ENCODE data around the gene THTPA. TPM values are rescaled to one million over a fixed set of nuclear protein-coding genes. Genes with fewer than 3 reads are reported as not detected.

Gene THTPA
- total and polyA plus RNA-seq, 2 of the 13 experiments (the other 11 are each of a cell fraction or from before 2014, with no cell fraction given) = 7.4 to 8.7 TPM

- TF ChIP-seq IKZF5 (CRISPR knock-in tag; IDR thresholded peaks at IDR 0.05) (no peak), ZNF230 (CRISPR knock-in tag; IDR thresholded peaks at IDR 0.05) (0 out of 2 replicates have a peak, but pooled peaks have one; percentile 34), SRSF1 (optimal IDR thresholded peaks at IDR 0.05; ENCODE audit: low read depth, low read length) (no peak), ZNF3 (CRISPR knock-in tag; IDR thresholded peaks at IDR 0.05) (no peak), RBAK (CRISPR knock-in tag; IDR thresholded peaks at IDR 0.05) (no peak)
- TF ChIP-seq, protein P1, sequence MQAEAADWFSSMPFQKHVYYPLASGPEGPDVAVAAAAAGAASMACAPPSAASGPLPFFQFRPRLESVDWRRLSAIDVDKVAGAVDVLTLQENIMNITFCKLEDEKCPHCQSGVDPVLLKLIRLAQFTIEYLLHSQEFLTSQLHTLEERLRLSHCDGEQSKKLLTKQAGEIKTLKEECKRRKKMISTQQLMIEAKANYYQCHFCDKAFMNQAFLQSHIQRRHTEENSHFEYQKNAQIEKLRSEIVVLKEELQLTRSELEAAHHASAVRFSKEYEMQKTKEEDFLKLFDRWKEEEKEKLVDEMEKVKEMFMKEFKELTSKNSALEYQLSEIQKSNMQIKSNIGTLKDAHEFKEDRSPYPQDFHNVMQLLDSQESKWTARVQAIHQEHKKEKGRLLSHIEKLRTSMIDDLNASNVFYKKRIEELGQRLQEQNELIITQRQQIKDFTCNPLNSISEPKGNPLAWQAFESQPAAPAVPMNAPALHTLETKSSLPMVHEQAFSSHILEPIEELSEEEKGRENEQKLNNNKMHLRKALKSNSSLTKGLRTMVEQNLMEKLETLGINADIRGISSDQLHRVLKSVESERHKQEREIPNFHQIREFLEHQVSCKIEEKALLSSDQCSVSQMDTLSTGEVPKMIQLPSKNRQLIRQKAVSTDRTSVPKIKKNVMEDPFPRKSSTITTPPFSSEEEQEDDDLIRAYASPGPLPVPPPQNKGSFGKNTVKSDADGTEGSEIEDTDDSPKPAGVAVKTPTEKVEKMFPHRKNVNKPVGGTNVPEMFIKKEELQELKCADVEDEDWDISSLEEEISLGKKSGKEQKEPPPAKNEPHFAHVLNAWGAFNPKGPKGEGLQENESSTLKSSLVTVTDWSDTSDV (CRISPR knock-in tag; IDR thresholded peaks at IDR 0.05) = 0 out of 2 replicates have a peak, but pooled peaks have one; percentile 79
- TF ChIP-seq, protein P2, sequence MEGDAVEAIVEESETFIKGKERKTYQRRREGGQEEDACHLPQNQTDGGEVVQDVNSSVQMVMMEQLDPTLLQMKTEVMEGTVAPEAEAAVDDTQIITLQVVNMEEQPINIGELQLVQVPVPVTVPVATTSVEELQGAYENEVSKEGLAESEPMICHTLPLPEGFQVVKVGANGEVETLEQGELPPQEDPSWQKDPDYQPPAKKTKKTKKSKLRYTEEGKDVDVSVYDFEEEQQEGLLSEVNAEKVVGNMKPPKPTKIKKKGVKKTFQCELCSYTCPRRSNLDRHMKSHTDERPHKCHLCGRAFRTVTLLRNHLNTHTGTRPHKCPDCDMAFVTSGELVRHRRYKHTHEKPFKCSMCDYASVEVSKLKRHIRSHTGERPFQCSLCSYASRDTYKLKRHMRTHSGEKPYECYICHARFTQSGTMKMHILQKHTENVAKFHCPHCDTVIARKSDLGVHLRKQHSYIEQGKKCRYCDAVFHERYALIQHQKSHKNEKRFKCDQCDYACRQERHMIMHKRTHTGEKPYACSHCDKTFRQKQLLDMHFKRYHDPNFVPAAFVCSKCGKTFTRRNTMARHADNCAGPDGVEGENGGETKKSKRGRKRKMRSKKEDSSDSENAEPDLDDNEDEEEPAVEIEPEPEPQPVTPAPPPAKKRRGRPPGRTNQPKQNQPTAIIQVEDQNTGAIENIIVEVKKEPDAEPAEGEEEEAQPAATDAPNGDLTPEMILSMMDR (CRISPR knock-in tag; IDR thresholded peaks at IDR 0.05) = no peak
- TF ChIP-seq, protein P3, sequence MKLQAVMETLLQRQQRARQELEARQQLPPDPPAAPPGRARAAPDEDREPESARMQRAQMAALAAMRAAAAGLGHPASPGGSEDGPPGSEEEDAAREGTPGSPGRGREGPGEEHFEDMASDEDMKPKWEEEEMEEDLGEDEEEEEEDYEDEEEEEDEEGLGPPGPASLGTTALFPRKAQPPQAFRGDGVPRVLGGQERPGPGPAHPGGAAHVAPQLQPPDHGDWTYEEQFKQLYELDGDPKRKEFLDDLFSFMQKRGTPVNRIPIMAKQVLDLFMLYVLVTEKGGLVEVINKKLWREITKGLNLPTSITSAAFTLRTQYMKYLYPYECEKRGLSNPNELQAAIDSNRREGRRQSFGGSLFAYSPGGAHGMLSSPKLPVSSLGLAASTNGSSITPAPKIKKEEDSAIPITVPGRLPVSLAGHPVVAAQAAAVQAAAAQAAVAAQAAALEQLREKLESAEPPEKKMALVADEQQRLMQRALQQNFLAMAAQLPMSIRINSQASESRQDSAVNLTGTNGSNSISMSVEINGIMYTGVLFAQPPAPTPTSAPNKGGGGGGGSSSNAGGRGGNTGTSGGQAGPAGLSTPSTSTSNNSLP (IDR thresholded peaks at IDR 0.05; ENCODE audit: low read depth, low read length) = no peak
- TF ChIP-seq, protein P4, sequence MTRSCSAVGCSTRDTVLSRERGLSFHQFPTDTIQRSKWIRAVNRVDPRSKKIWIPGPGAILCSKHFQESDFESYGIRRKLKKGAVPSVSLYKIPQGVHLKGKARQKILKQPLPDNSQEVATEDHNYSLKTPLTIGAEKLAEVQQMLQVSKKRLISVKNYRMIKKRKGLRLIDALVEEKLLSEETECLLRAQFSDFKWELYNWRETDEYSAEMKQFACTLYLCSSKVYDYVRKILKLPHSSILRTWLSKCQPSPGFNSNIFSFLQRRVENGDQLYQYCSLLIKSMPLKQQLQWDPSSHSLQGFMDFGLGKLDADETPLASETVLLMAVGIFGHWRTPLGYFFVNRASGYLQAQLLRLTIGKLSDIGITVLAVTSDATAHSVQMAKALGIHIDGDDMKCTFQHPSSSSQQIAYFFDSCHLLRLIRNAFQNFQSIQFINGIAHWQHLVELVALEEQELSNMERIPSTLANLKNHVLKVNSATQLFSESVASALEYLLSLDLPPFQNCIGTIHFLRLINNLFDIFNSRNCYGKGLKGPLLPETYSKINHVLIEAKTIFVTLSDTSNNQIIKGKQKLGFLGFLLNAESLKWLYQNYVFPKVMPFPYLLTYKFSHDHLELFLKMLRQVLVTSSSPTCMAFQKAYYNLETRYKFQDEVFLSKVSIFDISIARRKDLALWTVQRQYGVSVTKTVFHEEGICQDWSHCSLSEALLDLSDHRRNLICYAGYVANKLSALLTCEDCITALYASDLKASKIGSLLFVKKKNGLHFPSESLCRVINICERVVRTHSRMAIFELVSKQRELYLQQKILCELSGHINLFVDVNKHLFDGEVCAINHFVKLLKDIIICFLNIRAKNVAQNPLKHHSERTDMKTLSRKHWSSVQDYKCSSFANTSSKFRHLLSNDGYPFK (CRISPR knock-in tag; IDR thresholded peaks at IDR 0.05; ENCODE audit: borderline replicate concordance) = no peak
- TF ChIP-seq, protein P5, sequence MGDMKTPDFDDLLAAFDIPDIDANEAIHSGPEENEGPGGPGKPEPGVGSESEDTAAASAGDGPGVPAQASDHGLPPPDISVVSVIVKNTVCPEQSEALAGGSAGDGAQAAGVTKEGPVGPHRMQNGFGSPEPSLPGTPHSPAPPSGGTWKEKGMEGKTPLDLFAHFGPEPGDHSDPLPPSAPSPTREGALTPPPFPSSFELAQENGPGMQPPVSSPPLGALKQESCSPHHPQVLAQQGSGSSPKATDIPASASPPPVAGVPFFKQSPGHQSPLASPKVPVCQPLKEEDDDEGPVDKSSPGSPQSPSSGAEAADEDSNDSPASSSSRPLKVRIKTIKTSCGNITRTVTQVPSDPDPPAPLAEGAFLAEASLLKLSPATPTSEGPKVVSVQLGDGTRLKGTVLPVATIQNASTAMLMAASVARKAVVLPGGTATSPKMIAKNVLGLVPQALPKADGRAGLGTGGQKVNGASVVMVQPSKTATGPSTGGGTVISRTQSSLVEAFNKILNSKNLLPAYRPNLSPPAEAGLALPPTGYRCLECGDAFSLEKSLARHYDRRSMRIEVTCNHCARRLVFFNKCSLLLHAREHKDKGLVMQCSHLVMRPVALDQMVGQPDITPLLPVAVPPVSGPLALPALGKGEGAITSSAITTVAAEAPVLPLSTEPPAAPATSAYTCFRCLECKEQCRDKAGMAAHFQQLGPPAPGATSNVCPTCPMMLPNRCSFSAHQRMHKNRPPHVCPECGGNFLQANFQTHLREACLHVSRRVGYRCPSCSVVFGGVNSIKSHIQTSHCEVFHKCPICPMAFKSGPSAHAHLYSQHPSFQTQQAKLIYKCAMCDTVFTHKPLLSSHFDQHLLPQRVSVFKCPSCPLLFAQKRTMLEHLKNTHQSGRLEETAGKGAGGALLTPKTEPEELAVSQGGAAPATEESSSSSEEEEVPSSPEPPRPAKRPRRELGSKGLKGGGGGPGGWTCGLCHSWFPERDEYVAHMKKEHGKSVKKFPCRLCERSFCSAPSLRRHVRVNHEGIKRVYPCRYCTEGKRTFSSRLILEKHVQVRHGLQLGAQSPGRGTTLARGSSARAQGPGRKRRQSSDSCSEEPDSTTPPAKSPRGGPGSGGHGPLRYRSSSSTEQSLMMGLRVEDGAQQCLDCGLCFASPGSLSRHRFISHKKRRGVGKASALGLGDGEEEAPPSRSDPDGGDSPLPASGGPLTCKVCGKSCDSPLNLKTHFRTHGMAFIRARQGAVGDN (CRISPR knock-in tag; IDR thresholded peaks at IDR 0.05) = 0 out of 2 replicates have a peak, but pooled peaks have one; percentile 19
- TF ChIP-seq, protein P6, sequence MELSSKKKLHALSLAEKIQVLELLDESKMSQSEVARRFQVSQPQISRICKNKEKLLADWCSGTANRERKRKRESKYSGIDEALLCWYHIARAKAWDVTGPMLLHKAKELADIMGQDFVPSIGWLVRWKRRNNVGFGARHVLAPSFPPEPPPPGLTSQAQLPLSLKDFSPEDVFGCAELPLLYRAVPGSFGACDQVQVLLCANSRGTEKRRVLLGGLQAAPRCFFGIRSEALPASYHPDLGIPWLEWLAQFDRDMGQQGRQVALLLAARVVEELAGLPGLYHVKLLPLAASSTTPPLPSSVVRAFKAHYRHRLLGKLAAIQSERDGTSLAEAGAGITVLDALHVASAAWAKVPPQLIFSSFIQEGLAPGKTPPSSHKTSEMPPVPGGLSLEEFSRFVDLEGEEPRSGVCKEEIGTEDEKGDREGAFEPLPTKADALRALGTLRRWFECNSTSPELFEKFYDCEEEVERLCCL (CRISPR knock-in tag; IDR thresholded peaks at IDR 0.05; ENCODE audit: borderline replicate concordance) = no peak
Observed at GRCh38 chr14:23546450-23547035, 9.5 kb upstream of the THTPA start (continued).

Data from HepG2 (cell line).